GM19193 (cell line): ENCODE results near the gene CRP.

Experiments
- POLR2A ChIP-seq: IDR thresholded peaks from 4 replicates; pipeline ENCODE4 v1.6.1; 2011; ENCODE audit not compliant: insufficient read depth, insufficient read length; ENCODE audit errors: extremely low read depth

The CRP gene

GRCh38 chr1:159712080-159712479 lies 2.3 kb downstream of the CRP start:
- TF ChIP-seq POLR2A, result no peak

- TF ChIP-seq POLR2A, result no peak
These were observed 6.7 kb downstream of the CRP start for GRCh38 chr1:159707472-159708260.

GRCh38 chr1:159705904-159706256 lies 8.5 kb downstream of the CRP start:
- TF ChIP-seq POLR2A, result no peak

- no peak for TF ChIP-seq POLR2A
These were observed 9.0 kb downstream of the CRP start for GRCh38 chr1:159705251-159705903.

- TF ChIP-seq POLR2A, result no peak
These were observed 9.9 kb downstream of the CRP start for GRCh38 chr1:159704481-159704880.

GRCh38 chr1:159700312-159700711 lies 14.1 kb downstream of the CRP start:
- TF ChIP-seq POLR2A, result no peak

GRCh38 chr1:159699653-159700052 lies 14.7 kb downstream of the CRP start:
- TF ChIP-seq POLR2A, result no peak

GRCh38 chr1:159699246-159699645 lies 15.1 kb downstream of the CRP start:
- TF ChIP-seq POLR2A, result no peak

GRCh38 chr1:159687511-159687910 lies 26.9 kb downstream of the CRP start:
- no peak for TF ChIP-seq POLR2A

GRCh38 chr1:159686599-159687299 lies 27.6 kb downstream of the CRP start:
- TF ChIP-seq POLR2A, result no peak

- TF ChIP-seq POLR2A, result no peak
These were observed 35.5 kb downstream of the CRP start for GRCh38 chr1:159678939-159679338.

- TF ChIP-seq POLR2A, result no peak
These were observed 39.3 kb downstream of the CRP start for GRCh38 chr1:159675046-159675445.

GRCh38 chr1:159669338-159669737 lies 45.1 kb downstream of the CRP start:
- TF ChIP-seq POLR2A, result no peak

- no peak for TF ChIP-seq POLR2A
These were observed 45.6 kb downstream of the CRP start for GRCh38 chr1:159668739-159669138.

GRCh38 chr1:159664247-159664646 lies 50.1 kb downstream of the CRP start:
- TF ChIP-seq POLR2A, result no peak

GRCh38 chr1:159663552-159663951 lies 50.8 kb downstream of the CRP start:
- no peak for TF ChIP-seq POLR2A
